Spleen (tissue), 7 donors: Measurements from ENCODE around the gene CD209.
"Not testable (repeated sequence)": the region's sequence is repeated elsewhere in the genome, so short reads cannot be mapped to it uniquely, and the experiment has no call there.

Experiments
- POLR2A ChIP-seq, 3 donors: fragments of 450-650 bp; IDR thresholded peaks; one replicate each; pipeline ENCODE4 v1.5.1; 2017; ENCODE audit warnings: antibody characterized with exemption in 3 of 3, mild to moderate bottlenecking in 1 of 3
- POLR2AphosphoS5 ChIP-seq, 3 donors: sonication (generic); formaldehyde crosslinking; IDR thresholded peaks; one replicate each; pipeline ENCODE4 v1.5.1; 2017; ENCODE audit warnings: antibody characterized with exemption in 3 of 3
- TF ChIP-seq, protein P1 (sequence below), 11 experiments: fragments of 200-600 bp in 7 of 11; fragments of 450-650 bp in 4 of 11; sonication (generic) in 4 of 11; IDR thresholded peaks in 8 of 11; conservative IDR thresholded peaks in 3 of 11; 1 replicate in 7 of 11; 2 replicates in 4 of 11; pipeline versions ENCODE4 v1.4.0 to v1.8.0; 2016 to 2021; ENCODE audit warnings: antibody characterized with exemption in 11 of 11, inconsistent platforms in 4 of 11, mild to moderate bottlenecking in 1 of 11
- donor health status: DM: no; HTN: no; CAD: no; lungs with moderate emphysema.
- donor health status: DM: no; HTN: no; CAD: no.
- donor health status: DM: no; HTN: no; CAD: no.

DNA sequence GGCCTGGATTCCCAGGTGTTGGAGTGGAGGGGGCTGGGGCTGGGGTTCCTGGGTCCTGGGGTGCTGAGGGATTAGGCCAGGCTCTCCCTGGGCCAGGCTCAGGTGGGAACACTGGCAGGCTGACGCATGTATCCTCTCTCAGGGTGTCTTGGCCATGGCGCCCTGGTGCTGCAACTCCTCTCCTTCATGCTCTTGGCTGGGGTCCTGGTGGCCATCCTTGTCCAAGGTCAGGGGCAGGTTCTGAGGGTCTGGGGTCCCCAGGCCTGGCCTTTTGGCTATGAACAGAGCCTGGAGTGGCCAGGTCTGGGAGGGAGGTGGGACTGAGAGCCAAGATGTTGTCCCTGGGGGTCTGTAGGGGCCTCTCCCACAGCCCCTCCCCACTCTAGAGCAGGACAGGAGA is 17.7 kb upstream of the CD209 start:
- TF ChIP-seq POLR2AphosphoS5, POLR2A (IDR thresholded peaks at IDR 0.05): not testable (repeated sequence)
- TF ChIP-seq, protein P1, sequence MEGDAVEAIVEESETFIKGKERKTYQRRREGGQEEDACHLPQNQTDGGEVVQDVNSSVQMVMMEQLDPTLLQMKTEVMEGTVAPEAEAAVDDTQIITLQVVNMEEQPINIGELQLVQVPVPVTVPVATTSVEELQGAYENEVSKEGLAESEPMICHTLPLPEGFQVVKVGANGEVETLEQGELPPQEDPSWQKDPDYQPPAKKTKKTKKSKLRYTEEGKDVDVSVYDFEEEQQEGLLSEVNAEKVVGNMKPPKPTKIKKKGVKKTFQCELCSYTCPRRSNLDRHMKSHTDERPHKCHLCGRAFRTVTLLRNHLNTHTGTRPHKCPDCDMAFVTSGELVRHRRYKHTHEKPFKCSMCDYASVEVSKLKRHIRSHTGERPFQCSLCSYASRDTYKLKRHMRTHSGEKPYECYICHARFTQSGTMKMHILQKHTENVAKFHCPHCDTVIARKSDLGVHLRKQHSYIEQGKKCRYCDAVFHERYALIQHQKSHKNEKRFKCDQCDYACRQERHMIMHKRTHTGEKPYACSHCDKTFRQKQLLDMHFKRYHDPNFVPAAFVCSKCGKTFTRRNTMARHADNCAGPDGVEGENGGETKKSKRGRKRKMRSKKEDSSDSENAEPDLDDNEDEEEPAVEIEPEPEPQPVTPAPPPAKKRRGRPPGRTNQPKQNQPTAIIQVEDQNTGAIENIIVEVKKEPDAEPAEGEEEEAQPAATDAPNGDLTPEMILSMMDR (IDR thresholded peaks at IDR 0.05 in 8 of 11, conservative IDR thresholded peaks at IDR 0.05 in 3 of 11) = not testable (repeated sequence)
